ENCODE measurements around the gene TRIM46. TPM values are rescaled to one million over a fixed set of nuclear protein-coding genes. Genes with fewer than 3 reads are reported as not detected.

The TRIM46 gene
- total RNA-seq, 1 experiment from 2014 or later: 0.21 TPM

DNA sequence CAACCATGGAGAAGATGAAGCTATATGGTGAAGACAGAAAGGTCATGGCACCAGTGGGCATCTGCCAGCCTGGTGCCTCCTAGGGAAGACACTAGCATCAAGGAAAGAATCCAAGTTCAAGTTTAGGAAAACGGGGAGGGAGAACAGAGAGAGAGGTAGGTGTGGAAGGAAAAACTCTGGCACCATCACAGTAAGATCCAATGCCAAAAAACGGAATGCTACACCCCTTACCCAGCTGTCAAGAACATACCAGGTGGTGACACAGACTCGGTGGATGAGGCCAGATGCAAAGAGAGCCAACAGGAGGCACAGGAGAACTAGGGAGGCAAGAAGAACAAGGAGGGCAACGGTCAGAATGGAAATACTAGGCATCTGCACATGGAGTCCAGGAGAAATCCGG is 4.1 kb upstream of the TRIM46 start:
- TF ChIP-seq, protein P1, sequence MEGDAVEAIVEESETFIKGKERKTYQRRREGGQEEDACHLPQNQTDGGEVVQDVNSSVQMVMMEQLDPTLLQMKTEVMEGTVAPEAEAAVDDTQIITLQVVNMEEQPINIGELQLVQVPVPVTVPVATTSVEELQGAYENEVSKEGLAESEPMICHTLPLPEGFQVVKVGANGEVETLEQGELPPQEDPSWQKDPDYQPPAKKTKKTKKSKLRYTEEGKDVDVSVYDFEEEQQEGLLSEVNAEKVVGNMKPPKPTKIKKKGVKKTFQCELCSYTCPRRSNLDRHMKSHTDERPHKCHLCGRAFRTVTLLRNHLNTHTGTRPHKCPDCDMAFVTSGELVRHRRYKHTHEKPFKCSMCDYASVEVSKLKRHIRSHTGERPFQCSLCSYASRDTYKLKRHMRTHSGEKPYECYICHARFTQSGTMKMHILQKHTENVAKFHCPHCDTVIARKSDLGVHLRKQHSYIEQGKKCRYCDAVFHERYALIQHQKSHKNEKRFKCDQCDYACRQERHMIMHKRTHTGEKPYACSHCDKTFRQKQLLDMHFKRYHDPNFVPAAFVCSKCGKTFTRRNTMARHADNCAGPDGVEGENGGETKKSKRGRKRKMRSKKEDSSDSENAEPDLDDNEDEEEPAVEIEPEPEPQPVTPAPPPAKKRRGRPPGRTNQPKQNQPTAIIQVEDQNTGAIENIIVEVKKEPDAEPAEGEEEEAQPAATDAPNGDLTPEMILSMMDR (IDR thresholded peaks at IDR 0.05; ENCODE audit: unreplicated experiment): no peak
- Mint-ChIP-seq H3K27me3 (ENCODE audit: insufficient read depth, unreplicated experiment) (no peaks in the 10 kb centered on the region), H3K27ac (ENCODE audit: low read depth, unreplicated experiment) (no peak overlapping the region), H3K4me1 (ENCODE audit: insufficient read depth, unreplicated experiment) (peaks cover 32% of the 10 kb centered on the region), H3K9me3 (ENCODE audit: unreplicated experiment) (no peaks in the 10 kb centered on the region), H3K4me3 (ENCODE audit: unreplicated experiment) (no peak overlapping the region), H3K36me3 (ENCODE audit: insufficient read depth, unreplicated experiment) (peaks cover 39% of the 10 kb centered on the region)
- BruUV-seq (replicated peaks): no TSS peak
- ChIA-PET CTCF (interaction anchor here (0.6 to 14.5 kb wide), 15 partner anchors 27 to 117 kb away, joined by 3 to 380 read pairs (median 8); partner anchors contain the start of gene EFNA1), POLR2A (interaction anchor here (0.6 to 2.4 kb wide), 8 partner anchors 10 to 401 kb away, joined by 3 to 10 read pairs (median 4); partner anchors contain the start of gene DPM3)
- no peak for DNase-seq (ENCODE audit: unreplicated experiment)
- intact Hi-C loops (cut with micrococcal nuclease): no loop called here

DNA sequence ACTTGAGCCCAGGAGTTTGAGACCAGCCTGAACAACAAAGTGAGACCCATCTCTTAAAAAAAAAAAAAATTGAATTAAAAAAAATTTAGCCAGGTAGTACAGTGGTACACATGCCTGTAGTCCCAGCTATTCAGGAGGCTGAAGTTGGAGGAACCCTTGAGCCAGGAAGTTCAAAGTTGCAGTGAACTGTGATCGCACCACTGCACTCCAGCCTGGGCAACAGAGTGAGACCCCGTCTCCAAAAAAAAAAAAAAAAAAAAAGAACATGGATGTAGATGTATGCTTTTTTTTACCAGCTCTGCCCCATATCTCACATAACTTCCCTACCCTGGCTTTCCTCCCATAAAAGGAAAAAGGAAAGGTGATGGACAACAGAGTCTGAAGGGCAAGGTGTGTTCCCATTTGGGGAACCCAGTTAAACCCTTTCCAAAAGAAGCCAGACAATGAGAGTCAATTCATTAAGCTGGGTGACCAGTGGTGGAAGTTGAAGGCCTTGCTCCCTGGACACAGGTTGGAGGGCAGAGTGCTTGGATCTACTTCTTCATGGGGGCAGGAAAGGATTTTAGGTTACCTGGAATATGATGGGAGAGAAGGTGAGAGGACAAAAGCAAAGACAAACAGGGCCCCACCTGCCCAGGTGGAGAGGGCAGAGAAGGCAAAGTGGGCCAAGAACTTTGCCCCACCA is 3.4 kb upstream of the TRIM46 start:
- Mint-ChIP-seq H3K4me1 (ENCODE audit: insufficient read depth, unreplicated experiment) (peaks cover 32% of the 10 kb centered on the region), H3K4me3 (ENCODE audit: unreplicated experiment) (no peak overlapping the region), H3K27me3 (ENCODE audit: insufficient read depth, unreplicated experiment) (no peaks in the 10 kb centered on the region), H3K9me3 (ENCODE audit: unreplicated experiment) (no peaks in the 10 kb centered on the region), H3K27ac (ENCODE audit: low read depth, unreplicated experiment) (no peak overlapping the region), H3K36me3 (ENCODE audit: insufficient read depth, unreplicated experiment) (peaks cover 39% of the 10 kb centered on the region)
- intact Hi-C loops (cut with micrococcal nuclease): loop anchor here (5.0 kb wide), 1 partner anchor 198 kb away; the partner anchor contains the start of genes CKS1B and SHC1
- no TSS peak for BruUV-seq (replicated peaks)
- TF ChIP-seq, protein P1 (IDR thresholded peaks at IDR 0.05; ENCODE audit: unreplicated experiment): no peak
- CTCF ChIA-PET: interaction anchor here (0.5 to 14.5 kb wide), 14 partner anchors 13 to 192 kb away, joined by 3 to 380 read pairs (median 6); no protein-coding TSS in a partner anchor
- POLR2A ChIA-PET: interaction anchor here (0.5 to 5.0 kb wide), 6 partner anchors 34 to 79 kb away, joined by 3 to 75 read pairs (median 6); partner anchors contain the start of genes EFNA1 and SLC50A1
- no peak for DNase-seq (ENCODE audit: unreplicated experiment)

DNA sequence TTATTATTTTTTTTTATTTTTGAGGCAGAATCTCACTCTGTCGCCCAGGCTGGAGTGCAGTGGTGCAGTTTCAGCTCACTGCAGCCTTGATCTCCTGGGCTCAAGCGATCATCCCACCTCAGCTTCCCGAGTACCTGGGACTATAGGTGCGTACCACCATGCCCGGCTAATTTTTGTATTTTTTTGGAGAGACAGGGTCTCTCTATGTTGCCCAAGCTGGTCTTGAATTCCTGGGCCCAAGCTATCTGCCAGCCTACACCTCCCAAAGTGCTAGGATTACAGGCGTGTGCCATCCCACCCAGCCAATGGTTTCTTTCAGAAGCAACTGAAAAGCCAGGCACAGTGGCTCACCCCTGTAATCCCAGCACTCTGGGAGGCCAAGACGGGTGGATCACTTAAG is 2.8 kb upstream of the TRIM46 start:
- TF ChIP-seq, protein P1 (IDR thresholded peaks at IDR 0.05; ENCODE audit: unreplicated experiment): no peak
- intact Hi-C loops (cut with micrococcal nuclease): loop anchor here (5.0 kb wide), 1 partner anchor 199 kb away; the partner anchor contains the start of genes CKS1B and SHC1
- CTCF ChIA-PET: interaction anchor here (0.6 to 14.5 kb wide), 14 partner anchors 22 to 622 kb away, joined by 3 to 380 read pairs (median 6); partner anchors contain the start of gene DPM3
- DNase-seq (ENCODE audit: unreplicated experiment): no peak
- POLR2A ChIA-PET: interaction anchor here (0.9 to 5.0 kb wide), 4 partner anchors 35 to 79 kb away, joined by 3 to 75 read pairs (median 32); partner anchors contain the start of genes EFNA1 and SLC50A1
- Mint-ChIP-seq H3K27ac (ENCODE audit: low read depth, unreplicated experiment) (peak overlapping the region; percentile 18), H3K27me3 (ENCODE audit: insufficient read depth, unreplicated experiment) (no peaks in the 10 kb centered on the region), H3K4me3 (ENCODE audit: unreplicated experiment) (peak overlapping the region; percentile 87), H3K36me3 (ENCODE audit: insufficient read depth, unreplicated experiment) (peaks cover 39% of the 10 kb centered on the region), H3K4me1 (ENCODE audit: insufficient read depth, unreplicated experiment) (peaks cover 32% of the 10 kb centered on the region), H3K9me3 (ENCODE audit: unreplicated experiment) (no peaks in the 10 kb centered on the region)
- BruUV-seq (replicated peaks): no TSS peak
